GM13977 (cell line): ENCODE data around the gene TSGA10.

Experiments used
- DNase-seq: peaks from one replicate; pipeline ENCODE4 v3.0.0; 2012; ENCODE audit warnings: low spot score
- CTCF ChIP-seq: IDR thresholded peaks from 2 replicates; pipeline ENCODE4 v1.5.1; 2012; ENCODE audit warnings: mild to moderate bottlenecking, control low read depth; ENCODE audit not compliant: insufficient read depth; ENCODE audit errors: extremely low read depth, missing control alignments
- in situ Hi-C: fragments of 300-500 bp; cut with MboI; formaldehyde crosslinking; loops from one replicate; pipeline ENCODE4 v1.12.0; 2022; ENCODE audit warnings: low sequenced_read_pairs, low pct_unique_long_range_greater_than_20kb, mixed read lengths, inconsistent platforms; ENCODE audit not compliant: unreplicated experiment

The TSGA10 gene

GRCh38 chr2:98985905-98986666 lies 168.7 kb downstream of the TSGA10 start:
- peak; percentile 58 for DNase-seq
- in situ Hi-C loops, result no loop called here
- no peak for TF ChIP-seq CTCF

- DNase-seq, result no peak
- TF ChIP-seq CTCF, result no peak
- in situ Hi-C loops, result no loop called here
These were observed 179.1 kb downstream of the TSGA10 start for GRCh38 chr2:98975611-98976010.

GRCh38 chr2:98972582-98973167 lies 182.1 kb downstream of the TSGA10 start:
- in situ Hi-C loops, result no loop called here
- TF ChIP-seq CTCF, result no peak
- DNase-seq, result no peak

GRCh38 chr2:98959810-98960507 lies 194.8 kb downstream of the TSGA10 start:
- no peak for TF ChIP-seq CTCF
- no peak for DNase-seq
- in situ Hi-C loops, result no loop called here

GRCh38 chr2:98952966-98953365 lies 201.8 kb downstream of the TSGA10 start:
- in situ Hi-C loops, result no loop called here
- no peak for DNase-seq
- no peak for TF ChIP-seq CTCF

GRCh38 chr2:98948956-98949739 lies 205.6 kb downstream of the TSGA10 start:
- TF ChIP-seq CTCF, result no peak
- DNase-seq, result no peak
- in situ Hi-C loops, result no loop called here
